ENCODE measurements around the gene CCDC85C.

The CCDC85C gene

DNA sequence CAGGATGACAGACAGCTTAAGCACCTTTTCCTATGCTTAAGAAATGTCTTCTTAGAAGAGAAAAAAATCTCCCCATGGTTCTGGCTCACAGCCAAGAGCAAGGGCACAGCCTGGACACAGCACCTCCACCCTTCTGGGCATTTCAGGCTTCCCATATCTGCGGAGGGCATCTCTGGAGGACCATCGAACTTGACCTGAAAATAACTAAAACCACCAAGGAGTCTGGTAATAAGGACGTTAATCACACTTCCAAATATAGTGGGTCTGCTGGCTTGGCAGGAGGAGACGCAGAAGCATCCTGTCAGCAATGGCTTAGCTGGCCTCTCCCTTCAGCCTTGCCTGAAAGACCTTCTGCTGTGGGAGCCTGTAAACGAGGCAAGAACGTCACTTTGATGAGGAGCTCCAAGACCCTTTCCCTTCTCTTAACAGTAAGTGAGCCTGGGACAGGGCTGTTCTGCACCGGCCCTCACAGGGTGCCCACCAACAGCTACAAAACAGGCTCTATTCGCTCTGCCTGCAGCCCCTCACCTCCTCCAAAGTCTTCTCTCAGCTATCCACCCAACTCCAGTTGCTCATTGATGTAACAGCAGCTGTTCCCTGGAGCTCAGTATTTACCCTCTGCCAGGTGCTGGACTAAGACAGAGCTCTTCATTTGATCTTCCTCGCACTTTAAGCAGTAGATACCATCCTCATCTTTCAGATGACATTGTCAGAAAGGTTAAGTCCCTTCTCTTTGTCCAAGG, 136.5 kb downstream of the CCDC85C start:
- no peak for DNase-seq

DNA sequence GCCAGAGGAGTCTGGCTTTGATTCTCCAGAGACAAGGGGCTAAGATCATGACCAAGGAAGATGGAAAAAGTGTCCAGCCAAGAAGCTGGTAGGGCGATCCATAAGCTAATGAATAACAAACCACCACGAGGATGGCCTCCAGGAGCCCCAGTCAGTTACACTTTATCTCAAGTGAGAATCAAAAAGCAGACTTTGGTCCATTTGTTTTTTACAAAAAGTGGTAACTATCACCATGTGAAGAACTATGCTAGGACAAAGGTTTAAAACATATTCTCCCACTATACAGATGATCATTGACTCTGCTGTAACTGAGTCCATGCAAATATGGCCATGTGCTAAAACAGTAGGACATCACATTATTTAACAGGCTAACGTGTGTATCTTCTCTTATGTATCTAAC, 137.2 kb downstream of the CCDC85C start:
- no peak for DNase-seq

DNA sequence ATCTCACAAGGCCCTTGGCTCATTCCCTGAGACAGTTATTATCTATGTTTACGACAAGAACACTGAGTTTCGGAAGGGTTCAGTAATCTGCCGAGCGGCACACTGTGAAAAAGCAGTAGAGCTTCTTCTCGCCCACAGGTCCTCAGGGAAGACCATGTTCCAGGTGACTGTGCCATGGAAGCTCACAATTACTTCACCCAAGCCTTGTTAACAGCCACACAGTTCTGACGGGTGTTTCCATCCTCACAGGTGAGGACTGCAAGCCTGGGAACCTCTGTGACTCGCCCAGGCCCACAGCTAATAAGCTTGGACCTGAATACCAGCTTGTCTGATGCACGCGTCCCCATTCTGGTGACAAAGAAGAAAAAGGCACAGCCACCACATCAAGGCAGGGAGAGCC, 138.7 kb downstream of the CCDC85C start:
- no peak for DNase-seq

DNA sequence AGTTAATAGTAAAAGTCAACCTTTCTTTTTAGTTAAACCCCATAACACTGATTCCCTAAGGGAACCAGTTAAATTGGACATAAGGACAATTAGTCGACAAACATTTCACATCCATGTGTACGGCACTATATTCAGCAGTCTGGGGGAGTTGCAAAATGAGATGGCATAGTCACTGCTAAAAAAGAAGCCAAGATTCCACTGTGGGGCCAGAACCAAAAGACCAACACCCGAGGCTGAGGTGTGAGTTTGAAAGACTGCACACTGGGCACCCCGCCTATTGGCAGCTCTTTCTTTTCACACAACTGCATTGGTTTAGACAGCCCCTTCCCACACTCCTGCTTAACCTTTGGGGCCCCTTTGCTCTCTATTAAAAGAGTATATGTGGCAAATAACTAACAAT, 140.0 kb downstream of the CCDC85C start:
- DNase-seq: no peak

DNA sequence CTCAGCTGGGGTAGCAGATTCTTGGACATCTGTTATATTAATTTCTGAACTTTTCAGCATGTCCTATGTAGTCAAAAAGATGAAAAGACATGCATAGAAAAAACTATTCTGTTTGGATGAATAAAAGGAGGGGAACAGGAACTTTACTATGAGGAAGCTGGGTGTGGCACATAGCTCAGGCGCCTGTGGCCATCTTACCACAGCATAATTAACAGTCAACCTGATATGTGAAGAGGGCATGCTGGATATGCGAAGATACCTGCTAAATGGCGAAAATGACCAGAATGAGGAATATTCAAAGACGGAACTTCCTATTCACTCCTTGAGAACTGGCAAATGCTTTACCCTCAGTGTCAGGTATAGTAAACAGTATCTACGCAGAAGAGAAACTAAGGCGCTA, 141.8 kb downstream of the CCDC85C start:
- no peak for DNase-seq

DNA sequence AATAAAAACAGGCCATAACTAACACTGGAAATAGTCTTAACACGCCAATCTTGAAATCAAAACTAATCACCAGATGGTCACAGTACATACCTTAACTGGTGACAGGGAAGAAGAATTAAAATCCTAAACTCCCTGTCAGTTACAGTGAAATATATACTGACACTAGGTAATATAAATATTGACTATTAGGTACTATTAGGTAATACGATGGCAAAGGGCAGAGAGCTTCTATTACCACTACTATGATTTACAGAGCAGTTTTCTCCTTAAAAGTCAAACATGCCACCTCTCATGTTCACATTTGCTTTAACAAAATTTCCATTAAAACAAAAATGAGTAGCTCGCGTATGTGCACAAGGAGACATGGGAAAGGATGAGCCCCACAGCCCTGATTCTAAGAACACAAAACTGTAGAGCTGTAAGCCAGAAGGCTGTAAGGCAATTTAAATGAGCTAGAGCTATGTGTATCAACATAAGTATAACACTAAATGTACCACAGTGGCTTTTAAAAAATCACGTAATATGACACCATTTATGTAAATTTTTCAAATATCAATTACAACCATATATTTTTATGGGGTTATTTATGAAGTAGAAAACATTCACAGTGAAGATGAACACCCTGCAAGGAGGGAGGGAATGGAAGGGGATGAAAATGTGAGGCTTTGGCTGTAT, 142.5 kb downstream of the CCDC85C start:
- no peak for DNase-seq

DNA sequence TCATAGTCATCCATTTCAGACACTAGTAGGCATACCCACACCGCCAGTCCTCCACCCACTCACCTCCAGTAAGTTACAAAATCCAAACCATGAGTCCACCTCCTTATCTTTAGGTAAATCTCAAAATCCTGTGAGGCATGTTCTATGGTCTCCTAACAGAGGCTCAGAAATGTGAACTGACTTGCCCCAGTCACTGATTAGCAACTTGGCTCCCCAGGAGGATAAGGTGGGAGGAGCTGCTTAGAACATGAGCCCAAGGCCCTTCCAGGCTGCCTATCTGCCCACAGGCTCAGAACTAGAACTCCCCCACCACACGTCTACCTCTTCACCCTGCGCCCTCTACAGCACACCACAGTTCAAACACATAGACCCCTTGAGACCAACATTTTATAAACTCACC, 143.2 kb downstream of the CCDC85C start:
- DNase-seq: no peak

DNA sequence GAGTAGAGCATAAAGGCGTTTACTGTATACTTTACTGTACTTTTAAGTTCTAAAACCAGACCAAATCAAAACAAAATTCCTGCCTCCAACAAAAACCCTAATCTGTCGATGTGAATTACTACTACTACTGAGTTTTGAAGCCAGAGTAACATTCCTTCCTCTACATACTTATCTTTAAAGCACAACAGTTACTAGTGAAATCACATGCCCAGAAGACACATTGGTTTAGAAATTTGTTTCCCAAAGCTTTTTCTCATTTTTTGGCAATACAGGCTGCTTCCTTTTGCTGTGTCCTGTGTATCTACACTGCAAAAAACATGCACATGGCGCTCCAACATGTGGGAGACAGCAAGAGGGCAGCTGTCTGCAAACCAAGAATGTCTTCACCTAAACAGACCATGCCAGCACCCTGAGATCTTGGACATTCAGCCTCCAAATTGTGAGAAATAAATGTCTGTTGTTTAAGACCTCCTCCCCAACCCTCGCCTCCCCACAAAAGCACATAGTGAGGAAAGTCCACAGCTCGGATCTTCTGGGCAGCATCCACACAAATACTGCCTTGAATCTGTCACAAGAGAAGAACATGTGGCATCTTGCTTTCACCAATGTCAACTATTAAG, 144.4 kb downstream of the CCDC85C start:
- no peak for DNase-seq

DNA sequence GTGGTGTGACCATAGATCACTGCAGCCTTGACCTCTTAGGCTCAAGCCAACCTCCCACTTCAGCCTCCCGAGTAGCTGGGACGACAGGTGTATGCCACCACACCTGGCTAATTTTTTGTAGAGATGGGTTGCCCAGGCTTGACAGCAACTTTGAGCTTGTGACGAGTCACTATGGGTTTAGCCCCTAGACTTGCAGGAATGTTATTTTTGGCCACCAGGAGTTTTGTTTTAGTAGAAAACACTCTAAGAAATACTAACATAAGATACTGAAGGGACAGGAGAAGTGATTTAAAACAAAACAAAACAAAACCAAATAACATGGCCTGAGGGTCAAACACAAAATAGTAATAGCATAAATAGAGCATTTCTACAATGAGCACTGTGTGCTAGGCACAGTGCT, 149.8 kb downstream of the CCDC85C start:
- no peak for DNase-seq

DNA sequence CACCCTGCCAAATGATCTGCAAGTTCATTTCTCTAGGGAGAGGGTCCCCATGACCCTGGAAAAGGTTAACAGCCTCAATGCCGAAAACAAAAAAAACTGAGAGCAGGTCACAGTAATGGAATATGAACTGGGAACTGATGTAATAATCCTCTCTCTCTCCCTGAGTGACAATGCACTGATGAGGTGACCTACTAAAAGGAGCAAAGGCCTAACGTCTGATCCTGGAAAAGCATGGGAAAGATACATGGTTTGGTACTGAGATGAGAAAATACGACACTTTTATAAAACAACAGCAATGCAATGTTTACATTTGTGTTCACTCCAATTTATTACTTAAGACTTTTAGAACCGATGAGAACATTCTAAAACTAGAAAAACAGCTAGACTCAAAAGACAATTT, 151.0 kb downstream of the CCDC85C start:
- DNase-seq: no peak

DNA sequence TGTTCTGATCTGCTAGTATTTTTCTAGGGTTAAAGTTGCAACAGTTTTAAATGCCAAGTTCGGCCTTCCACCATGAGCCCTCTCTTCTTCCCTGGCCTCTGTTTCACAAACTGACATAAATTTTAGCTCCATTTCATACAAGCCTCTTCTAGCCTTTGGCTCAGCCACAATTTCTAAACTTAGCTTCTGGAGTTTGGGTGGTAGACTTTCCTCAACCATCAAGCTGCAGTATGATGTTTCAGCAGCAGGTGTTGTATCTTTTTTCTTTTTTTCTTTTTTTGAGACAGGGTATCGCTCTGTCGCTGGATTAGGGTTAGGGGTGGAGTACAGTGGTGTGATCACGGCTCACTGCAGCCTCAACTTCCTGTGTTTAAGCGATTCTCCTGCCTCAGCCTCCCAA, 152.8 kb downstream of the CCDC85C start:
- DNase-seq: no peak

DNA sequence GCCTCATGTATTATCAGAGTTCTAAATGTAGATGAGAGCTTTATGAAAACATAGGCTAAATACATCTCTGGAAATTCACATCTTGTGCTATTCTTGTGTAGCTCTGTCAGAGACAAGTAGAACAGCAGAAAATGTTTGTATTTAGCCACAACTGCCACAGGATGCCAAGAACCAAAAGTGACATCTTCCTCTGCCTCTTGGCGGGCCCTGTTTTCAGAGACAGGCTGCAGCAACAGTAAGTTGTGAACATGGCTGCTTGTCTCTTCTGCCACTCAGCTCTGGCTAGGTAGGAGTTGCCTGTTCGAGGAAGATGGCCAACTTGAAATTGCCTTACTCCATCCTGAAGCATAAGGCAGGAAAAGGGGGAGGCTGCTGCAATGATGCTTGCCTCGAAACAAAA, 153.7 kb downstream of the CCDC85C start:
- DNase-seq: no peak

Measured in 8988T (cell line).